GM23338 (cell line): ENCODE measurements around the gene GALR2.

Experiments used
- EZH2 ChIP-seq: fragments of 200-600 bp; sonication (generic); IDR thresholded peaks from one replicate; pipeline ENCODE4 v1.8.0; 2017; ENCODE audit warnings: antibody characterized with exemption, mild to moderate bottlenecking, low read depth; ENCODE audit not compliant: unreplicated experiment
- EZH2phosphoT487 ChIP-seq: fragments of 200-600 bp; sonication (generic); IDR thresholded peaks from one replicate; pipeline ENCODE4 v1.8.1; 2018; ENCODE audit warnings: antibody characterized with exemption; ENCODE audit not compliant: unreplicated experiment
- JUNB ChIP-seq: IDR thresholded peaks from one replicate; pipeline ENCODE4 v1.6.1; 2016; ENCODE audit warnings: antibody characterized with exemption; ENCODE audit not compliant: unreplicated experiment
- NANOG ChIP-seq: IDR thresholded peaks from 2 replicates; pipeline ENCODE4 v1.6.1; 2016; ENCODE audit warnings: antibody characterized with exemption, borderline replicate concordance
- POLR2AphosphoS5 ChIP-seq: IDR thresholded peaks from 2 replicates; pipeline ENCODE4 v1.6.1; 2016; ENCODE audit warnings: antibody characterized with exemption, low read depth
- STAT1 ChIP-seq: IDR thresholded peaks from one replicate; pipeline ENCODE4 v1.6.1; 2016; ENCODE audit warnings: antibody characterized with exemption; ENCODE audit not compliant: unreplicated experiment
- ZNF114 ChIP-seq: fragments of 250-450 bp; sonication (Bioruptor Pico); IDR thresholded peaks from 2 replicates; pipeline ENCODE4 v1.5.0; 2020; ENCODE audit warnings: mild to moderate bottlenecking, moderate library complexity
- ZNF331 ChIP-seq: fragments of 250-450 bp; sonication (Bioruptor Pico); IDR thresholded peaks from 2 replicates; pipeline ENCODE4 v1.5.0; 2020; ENCODE audit warnings: low read depth, mild to moderate bottlenecking, moderate library complexity
- TF ChIP-seq, protein P1 (sequence below), 2 experiments: fragments of 200-600 bp in 1 of 2; sonication (generic) in 1 of 2; conservative IDR thresholded peaks; 2 replicates each; pipeline versions ENCODE4 v1.5.1 to v1.6.1; 2016 to 2017; ENCODE audit warnings: antibody characterized with exemption in 2 of 2, low read depth in 2 of 2, mild to moderate bottlenecking in 2 of 2, moderate library complexity in 1 of 2
- TF ChIP-seq, protein P2 (sequence below): IDR thresholded peaks from one replicate; pipeline ENCODE4 v1.6.1; 2018; ENCODE audit warnings: antibody characterized with exemption; ENCODE audit not compliant: unreplicated experiment
- TF ChIP-seq, protein P3 (sequence below): IDR thresholded peaks from 2 replicates; pipeline ENCODE4 v1.6.1; 2016; ENCODE audit warnings: antibody characterized with exemption

DNA sequence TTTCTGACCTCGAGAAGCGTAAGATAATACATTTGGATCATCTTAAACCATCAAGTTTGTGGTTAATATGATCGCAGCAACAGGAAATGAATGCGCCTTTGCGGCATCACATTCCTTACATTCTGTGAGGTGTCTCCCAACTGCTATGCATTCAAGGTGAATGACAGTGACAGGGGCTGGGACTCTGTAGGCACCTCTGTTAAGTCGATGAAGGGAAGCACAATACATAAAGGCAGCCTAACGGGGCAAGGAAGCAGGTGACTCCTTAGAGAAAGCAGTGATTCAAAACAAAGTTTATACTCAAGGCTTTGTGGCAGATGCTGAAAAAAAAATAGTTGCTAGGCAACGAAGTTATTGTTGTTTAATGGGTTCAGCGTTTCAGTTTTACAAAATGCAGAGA lies 25.9 kb upstream of the GALR2 start:
- TF ChIP-seq NANOG (no peak), POLR2AphosphoS5 (no peak), EZH2phosphoT487 (no peak), STAT1 (no peak), ZNF114 (no peak), EZH2 (no peak), JUNB (no peak), ZNF331 (CRISPR knock-in tag) (no peak)
- TF ChIP-seq, protein P1, sequence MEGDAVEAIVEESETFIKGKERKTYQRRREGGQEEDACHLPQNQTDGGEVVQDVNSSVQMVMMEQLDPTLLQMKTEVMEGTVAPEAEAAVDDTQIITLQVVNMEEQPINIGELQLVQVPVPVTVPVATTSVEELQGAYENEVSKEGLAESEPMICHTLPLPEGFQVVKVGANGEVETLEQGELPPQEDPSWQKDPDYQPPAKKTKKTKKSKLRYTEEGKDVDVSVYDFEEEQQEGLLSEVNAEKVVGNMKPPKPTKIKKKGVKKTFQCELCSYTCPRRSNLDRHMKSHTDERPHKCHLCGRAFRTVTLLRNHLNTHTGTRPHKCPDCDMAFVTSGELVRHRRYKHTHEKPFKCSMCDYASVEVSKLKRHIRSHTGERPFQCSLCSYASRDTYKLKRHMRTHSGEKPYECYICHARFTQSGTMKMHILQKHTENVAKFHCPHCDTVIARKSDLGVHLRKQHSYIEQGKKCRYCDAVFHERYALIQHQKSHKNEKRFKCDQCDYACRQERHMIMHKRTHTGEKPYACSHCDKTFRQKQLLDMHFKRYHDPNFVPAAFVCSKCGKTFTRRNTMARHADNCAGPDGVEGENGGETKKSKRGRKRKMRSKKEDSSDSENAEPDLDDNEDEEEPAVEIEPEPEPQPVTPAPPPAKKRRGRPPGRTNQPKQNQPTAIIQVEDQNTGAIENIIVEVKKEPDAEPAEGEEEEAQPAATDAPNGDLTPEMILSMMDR (conservative IDR thresholded peaks at IDR 0.05; ENCODE audit: low read depth in 2 of 2) = no peak
- TF ChIP-seq, protein P2, sequence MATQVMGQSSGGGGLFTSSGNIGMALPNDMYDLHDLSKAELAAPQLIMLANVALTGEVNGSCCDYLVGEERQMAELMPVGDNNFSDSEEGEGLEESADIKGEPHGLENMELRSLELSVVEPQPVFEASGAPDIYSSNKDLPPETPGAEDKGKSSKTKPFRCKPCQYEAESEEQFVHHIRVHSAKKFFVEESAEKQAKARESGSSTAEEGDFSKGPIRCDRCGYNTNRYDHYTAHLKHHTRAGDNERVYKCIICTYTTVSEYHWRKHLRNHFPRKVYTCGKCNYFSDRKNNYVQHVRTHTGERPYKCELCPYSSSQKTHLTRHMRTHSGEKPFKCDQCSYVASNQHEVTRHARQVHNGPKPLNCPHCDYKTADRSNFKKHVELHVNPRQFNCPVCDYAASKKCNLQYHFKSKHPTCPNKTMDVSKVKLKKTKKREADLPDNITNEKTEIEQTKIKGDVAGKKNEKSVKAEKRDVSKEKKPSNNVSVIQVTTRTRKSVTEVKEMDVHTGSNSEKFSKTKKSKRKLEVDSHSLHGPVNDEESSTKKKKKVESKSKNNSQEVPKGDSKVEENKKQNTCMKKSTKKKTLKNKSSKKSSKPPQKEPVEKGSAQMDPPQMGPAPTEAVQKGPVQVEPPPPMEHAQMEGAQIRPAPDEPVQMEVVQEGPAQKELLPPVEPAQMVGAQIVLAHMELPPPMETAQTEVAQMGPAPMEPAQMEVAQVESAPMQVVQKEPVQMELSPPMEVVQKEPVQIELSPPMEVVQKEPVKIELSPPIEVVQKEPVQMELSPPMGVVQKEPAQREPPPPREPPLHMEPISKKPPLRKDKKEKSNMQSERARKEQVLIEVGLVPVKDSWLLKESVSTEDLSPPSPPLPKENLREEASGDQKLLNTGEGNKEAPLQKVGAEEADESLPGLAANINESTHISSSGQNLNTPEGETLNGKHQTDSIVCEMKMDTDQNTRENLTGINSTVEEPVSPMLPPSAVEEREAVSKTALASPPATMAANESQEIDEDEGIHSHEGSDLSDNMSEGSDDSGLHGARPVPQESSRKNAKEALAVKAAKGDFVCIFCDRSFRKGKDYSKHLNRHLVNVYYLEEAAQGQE = no peak
- TF ChIP-seq, protein P3, sequence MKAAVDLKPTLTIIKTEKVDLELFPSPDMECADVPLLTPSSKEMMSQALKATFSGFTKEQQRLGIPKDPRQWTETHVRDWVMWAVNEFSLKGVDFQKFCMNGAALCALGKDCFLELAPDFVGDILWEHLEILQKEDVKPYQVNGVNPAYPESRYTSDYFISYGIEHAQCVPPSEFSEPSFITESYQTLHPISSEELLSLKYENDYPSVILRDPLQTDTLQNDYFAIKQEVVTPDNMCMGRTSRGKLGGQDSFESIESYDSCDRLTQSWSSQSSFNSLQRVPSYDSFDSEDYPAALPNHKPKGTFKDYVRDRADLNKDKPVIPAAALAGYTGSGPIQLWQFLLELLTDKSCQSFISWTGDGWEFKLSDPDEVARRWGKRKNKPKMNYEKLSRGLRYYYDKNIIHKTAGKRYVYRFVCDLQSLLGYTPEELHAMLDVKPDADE = no peak
